Heart left ventricle (tissue), 16 donors: ENCODE data around the gene IPP. TPM values are rescaled to one million over a fixed set of nuclear protein-coding genes. Genes with fewer than 3 reads are reported as not detected.
"Not testable (repeated sequence)": the region's sequence is repeated elsewhere in the genome, so short reads cannot be mapped to it uniquely, and the experiment has no call there.

Source experiments
- ATAC-seq, 4 donors: fragments of 200-7000 bp; cut with Tn5 transposase; one replicate each; pipeline ENCODE4 v1.9.1; 2020 to 2022; ENCODE audit warnings: moderate library complexity in 4 of 4, mild to moderate bottlenecking in 3 of 4, moderate number of reproducible peaks in 1 of 4
- DNase-seq, 5 donors: peaks; one replicate each; pipeline ENCODE4 v3.0.0-alpha.2; 2020
- H3K27ac ChIP-seq, 12 donors: fragments of 200-600 bp; sonication (generic) in 4 of 12; one replicate each; pipeline versions ENCODE4 v1.5.0 to v1.8.0; 2016 to 2022; ENCODE audit warnings: mild to moderate bottlenecking in 2 of 12
- H3K27me3 ChIP-seq, 9 donors: fragments of 200-600 bp; sonication (generic) in 2 of 9; one replicate each; pipeline versions ENCODE4 v1.5.1 to v1.8.0; 2016 to 2022; ENCODE audit warnings: mild to moderate bottlenecking in 3 of 9
- H3K36me3 ChIP-seq, 9 donors: fragments of 200-600 bp; sonication (generic) in 2 of 9; one replicate each; pipeline versions ENCODE4 v1.5.0 to v1.8.0; 2018 to 2022; ENCODE audit warnings: mild to moderate bottlenecking in 2 of 9
- H3K4me1 ChIP-seq, 12 donors: fragments of 200-600 bp; sonication (generic) in 4 of 12; one replicate each; pipeline versions ENCODE4 v1.5.0 to v1.8.0; 2016 to 2022; ENCODE audit warnings: mild to moderate bottlenecking in 3 of 12
- H3K4me3 ChIP-seq, 12 donors: fragments of 200-600 bp; sonication (generic) in 4 of 12; one replicate each; pipeline versions ENCODE4 v1.5.0 to v1.8.0; 2017 to 2022; ENCODE audit warnings: mild to moderate bottlenecking in 9 of 12, moderate library complexity in 4 of 12
- H3K9me3 ChIP-seq, 12 donors: fragments of 200-600 bp; sonication (generic) in 4 of 12; one replicate each; pipeline versions ENCODE4 v1.5.0 to v1.8.0; 2016 to 2022; ENCODE audit warnings: mild to moderate bottlenecking in 1 of 12
- POLR2A ChIP-seq, 2 donors: fragments of 450-650 bp; IDR thresholded peaks; one replicate each; pipeline ENCODE4 v1.6.1; 2017; ENCODE audit warnings: antibody characterized with exemption in 2 of 2, mild to moderate bottlenecking in 2 of 2, moderate library complexity in 2 of 2
- WGBS, 4 donors: extraction: QIAGEN DNeasy Blood & Tissue Kit in 2 of 4; methylation state at CpG; one replicate each; pipeline versions ENCODE4 v1.1.5 to v1.1.7; 2013 to 2018; 5-methylcytosine and 5-hydroxymethylcytosine counted together
- intact Hi-C, 10 donors: fragments of 100-400 bp; cut with DNase I; formaldehyde crosslinking; loops; one replicate each; pipeline versions ENCODE4 v1.11.1 to v1.14.2; 2022
- polyA plus RNA-seq, 2 donors: library from polyadenylated mRNA; stranded (reverse); fragments of 200-250 nt; gene quantifications; one replicate each; pipeline ENCODE4 v1.2.3, GENCODE V29; 2013
- total RNA-seq, 9 donors: library from RNA; depleted of rRNA in 2 of 9; stranded (reverse); fragments of >200 nt in 2 of 9; fragmentation: NEBNext Ultra II Directional in 3 of 9; extraction: Animal tissue kit (Norgen Biotek cat#: 25700) in 3 of 9; gene quantifications; one replicate each; pipeline versions ENCODE4 v1.1.0 to v1.2.4, GENCODE V29; 2016 to 2023
- TF ChIP-seq, protein P1 (sequence below), 12 donors: fragments of 200-600 bp; sonication (generic) in 4 of 12; IDR thresholded peaks; one replicate each; pipeline versions ENCODE4 v1.5.0 to v1.8.0; 2018 to 2022; ENCODE audit warnings: antibody characterized with exemption in 12 of 12, mild to moderate bottlenecking in 5 of 12
- donor health status: ischemic (EF 13 %, LVEDD 7.1; RV severe dilation, severe dysfunction).
- donor health status: healthy with polysubstance abuse.
- donor health status: DM: no; HTN: yes; CAD: no.
- donor health status: DM: no; HTN: no; CAD: no.
- donor health status: ischemic (EF 25% LVEDD 6.9; RV normal size, moderate dysfunction).
- donor health status: ischemic (EF 25% LVEDD 5.7; RV mildly dilated, moderate dysfunction).
- donor health status: healthy.
- donor health status: DM: yes; HTN: yes; CAD: no.
- donor health status: ischemic (EF 35%, LVEDD 5.7; RV mildly dilated, moderate dysfunction).
- donor health status: nonischemic (EF 11% LVEDD 7.7; RV severe dilation, severe dysfunction).
- donor health status: DM: yes; HTN: yes; CAD: no.
- donor health status: PGD.
- donor health status: ischemic (EF 29% LVEDD 5.4; RV normal size, mild dysfunction).
- donor health status: nonischemic (EF 23%, LVEDD 6.1; RV moderate dilation, normal function).

IPP gene
- total and polyA plus RNA-seq, 11 donors = 3.6 to 24.7 (median 9.9) TPM

DNA sequence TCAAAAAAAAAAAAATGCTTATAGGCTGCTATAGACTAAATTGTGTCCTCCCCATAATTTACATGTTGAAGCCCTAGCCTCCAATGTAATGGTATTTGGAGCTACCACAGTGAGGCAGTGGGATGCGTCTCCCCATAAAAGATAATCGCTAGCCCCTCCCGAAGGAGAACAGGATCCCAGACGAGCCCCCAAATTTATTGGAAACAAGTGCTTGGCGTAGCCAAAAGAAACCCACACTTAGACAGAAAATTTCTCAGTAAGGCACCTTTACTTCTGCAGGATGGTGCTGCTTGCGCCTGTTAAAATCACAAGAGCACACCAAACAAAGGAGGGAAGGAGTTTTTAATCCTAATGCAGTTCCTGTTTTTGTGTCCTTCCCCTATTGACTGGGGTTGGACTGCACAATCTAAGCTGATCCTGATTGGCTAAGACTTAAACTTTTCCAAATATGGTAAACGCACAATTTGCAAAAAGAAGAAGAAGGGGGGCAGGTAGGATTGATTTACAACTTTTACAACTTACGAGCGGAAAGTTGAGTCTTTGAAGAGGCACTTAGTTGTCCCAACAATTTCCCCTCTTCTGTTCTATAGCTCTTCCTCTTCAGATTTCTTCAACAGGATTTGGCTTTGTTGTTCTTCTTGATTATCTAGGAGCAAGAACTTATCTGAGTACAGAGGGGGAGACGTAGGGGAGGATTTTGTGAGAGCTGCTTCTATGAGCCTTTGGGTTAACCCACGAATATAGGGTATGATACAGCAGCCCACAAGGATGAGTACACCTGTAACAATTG lies 3.0 kb upstream of the IPP start:
- Histone ChIP-seq H3K4me3 (no peak overlapping the region), H3K9me3 (peaks cover 0 to 10% (median 2%) of the 10 kb centered on the region in 12 donors), H3K4me1 (peaks cover 0 to 17% (median 9%) of the 10 kb centered on the region in 12 donors), H3K27me3 (no peaks in the 10 kb centered on the region), H3K36me3 (no peaks in the 10 kb centered on the region), H3K27ac (no peak overlapping the region)
- TF ChIP-seq, protein P1, sequence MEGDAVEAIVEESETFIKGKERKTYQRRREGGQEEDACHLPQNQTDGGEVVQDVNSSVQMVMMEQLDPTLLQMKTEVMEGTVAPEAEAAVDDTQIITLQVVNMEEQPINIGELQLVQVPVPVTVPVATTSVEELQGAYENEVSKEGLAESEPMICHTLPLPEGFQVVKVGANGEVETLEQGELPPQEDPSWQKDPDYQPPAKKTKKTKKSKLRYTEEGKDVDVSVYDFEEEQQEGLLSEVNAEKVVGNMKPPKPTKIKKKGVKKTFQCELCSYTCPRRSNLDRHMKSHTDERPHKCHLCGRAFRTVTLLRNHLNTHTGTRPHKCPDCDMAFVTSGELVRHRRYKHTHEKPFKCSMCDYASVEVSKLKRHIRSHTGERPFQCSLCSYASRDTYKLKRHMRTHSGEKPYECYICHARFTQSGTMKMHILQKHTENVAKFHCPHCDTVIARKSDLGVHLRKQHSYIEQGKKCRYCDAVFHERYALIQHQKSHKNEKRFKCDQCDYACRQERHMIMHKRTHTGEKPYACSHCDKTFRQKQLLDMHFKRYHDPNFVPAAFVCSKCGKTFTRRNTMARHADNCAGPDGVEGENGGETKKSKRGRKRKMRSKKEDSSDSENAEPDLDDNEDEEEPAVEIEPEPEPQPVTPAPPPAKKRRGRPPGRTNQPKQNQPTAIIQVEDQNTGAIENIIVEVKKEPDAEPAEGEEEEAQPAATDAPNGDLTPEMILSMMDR (IDR thresholded peaks at IDR 0.05) = no peak
- no peak for TF ChIP-seq POLR2A (IDR thresholded peaks at IDR 0.05)
- 91 to 94% (median 93%) methylated on average over 11 of the region's 11 CpGs for WGBS, 4 donors
- intact Hi-C loops = loop anchor here in 7 of 10 donors (5.0 to 10.0 kb wide), 4 partner anchors 49 to 121 kb away; partner anchors contain the start of genes MAST2 (in 6 of the 7), GPBP1L1 (in 2 of the 7) and TMEM69 (in 2 of the 7)
- DNase-seq = no peak
- no peak for ATAC-seq

DNA sequence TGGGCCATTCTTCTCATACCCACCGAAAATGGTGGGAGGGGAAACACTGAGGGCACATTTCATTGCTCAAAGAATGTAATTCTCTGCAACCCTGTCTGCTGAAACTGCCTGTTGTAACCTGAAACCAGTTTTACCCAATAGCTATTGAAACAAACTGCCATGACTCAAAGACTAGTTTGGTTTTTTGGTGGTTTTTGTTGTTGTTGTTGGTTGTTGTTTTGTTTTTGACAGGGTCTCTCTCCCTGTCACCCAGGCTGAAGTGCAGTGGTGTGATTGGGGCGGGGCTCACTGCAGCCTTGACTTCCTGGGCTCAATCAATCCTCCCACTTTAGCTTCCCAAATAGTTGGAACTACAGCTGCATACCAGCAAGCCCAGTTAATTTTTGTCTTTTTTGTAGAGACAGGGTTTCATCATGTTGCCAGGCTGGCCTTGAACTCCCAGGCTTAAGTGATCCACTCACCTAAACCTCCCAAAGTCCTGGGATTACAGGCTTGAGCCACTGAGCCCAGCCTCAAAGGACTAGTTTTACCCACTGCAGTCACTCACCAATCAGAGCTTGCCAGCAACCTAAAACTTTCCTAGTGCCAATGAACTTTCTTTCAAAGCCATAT lies 2.1 kb upstream of the IPP start:
- no peaks in the 10 kb centered on the region for H3K36me3 ChIP-seq
- intact Hi-C loops = loop anchor here in 7 of 10 donors (5.0 to 10.0 kb wide), 4 partner anchors 50 to 122 kb away; partner anchors contain the start of genes MAST2 (in 6 of the 7), GPBP1L1 (in 2 of the 7) and TMEM69 (in 2 of the 7)
- H3K9me3 ChIP-seq = peaks cover 0 to 10% (median 2%) of the 10 kb centered on the region in 12 donors
- no peak for DNase-seq
- TF ChIP-seq POLR2A (IDR thresholded peaks at IDR 0.05) = no peak
- TF ChIP-seq, protein P1 (IDR thresholded peaks at IDR 0.05) = no peak
- no peak overlapping the region for H3K27ac ChIP-seq
- no peaks in the 10 kb centered on the region for H3K27me3 ChIP-seq
- WGBS, 4 donors = 89 to 94% (median 91%) methylated on average over 2 of the region's 2 CpGs
- peaks cover 0 to 17% (median 9%) of the 10 kb centered on the region in 12 donors for H3K4me1 ChIP-seq
- no peak overlapping the region for H3K4me3 ChIP-seq
- no peak for ATAC-seq

DNA sequence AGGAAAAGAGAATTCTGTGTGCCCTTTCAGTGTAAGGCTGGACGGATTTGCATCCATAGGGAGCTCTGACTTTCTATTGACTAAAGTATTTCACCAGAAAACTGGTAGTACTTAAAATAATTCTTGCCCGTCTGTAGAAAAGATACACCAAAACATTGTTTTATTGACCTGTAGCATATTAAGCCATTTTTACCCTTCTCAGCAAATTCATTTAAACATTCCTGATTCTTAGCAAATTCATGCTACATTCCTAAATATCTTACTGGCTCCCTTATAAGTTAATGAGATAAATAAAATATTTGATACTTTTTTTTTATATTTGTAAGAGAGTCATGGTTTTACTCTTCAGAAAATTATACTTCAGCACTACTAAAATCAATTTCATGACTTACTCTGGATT lies 1.6 kb upstream of the IPP start:
- intact Hi-C loops = loop anchor here in 7 of 10 donors (5.0 to 10.0 kb wide), 4 partner anchors 50 to 123 kb away; partner anchors contain the start of genes MAST2 (in 6 of the 7), GPBP1L1 (in 2 of the 7) and TMEM69 (in 2 of the 7)
- no peak overlapping the region for H3K27ac ChIP-seq

DNA sequence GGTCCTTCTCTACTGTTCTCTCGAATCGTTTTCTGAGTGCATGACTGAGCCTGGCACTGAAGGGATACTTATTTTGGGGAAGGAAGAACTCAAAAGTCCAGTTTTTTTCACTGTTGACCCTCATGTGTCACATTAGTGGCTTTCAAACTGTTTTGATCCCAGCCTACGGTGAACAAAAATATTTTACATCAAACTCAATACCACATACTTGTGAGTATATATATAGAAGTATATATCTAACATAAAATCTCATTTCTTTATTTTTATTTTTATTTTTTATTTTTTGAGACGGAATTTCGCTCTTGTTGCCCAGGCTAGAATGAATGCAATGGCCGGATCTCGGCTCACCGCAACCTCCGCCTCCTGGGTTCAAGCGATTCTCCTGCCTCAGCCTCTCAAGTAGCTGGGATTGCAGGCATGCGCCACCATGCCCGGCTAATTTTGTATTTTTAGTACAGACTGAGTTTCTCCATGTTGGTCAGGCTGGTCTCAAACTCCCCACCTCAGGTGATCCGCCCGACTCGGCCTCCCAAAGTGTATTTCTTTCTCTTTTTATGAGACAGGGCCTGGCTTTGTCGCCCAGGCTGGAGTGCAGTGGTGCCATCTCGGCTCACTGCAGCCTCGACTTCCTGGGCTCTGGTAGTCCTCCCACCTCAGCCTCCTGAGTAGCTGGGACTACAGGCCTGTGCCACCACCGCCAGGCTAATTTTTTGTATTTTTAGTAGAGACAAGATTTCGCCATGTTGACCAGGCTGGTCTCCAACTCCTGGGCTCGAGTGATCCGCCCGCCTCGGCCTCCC lies 786 bp upstream of the IPP start:
- WGBS, 4 donors = 84 to 88% (median 85%) methylated on average over 23 to 24 of the region's 24 CpGs
- H3K4me3 ChIP-seq = peak overlapping the region; percentile 56 to 78 (median 66)
- H3K27ac ChIP-seq = peak overlapping the region; percentile 87 to 100 (median 96)
- H3K27me3 ChIP-seq, H3K36me3 ChIP-seq, H3K9me3 ChIP-seq, ATAC-seq: not testable (repeated sequence)
- intact Hi-C loops = loop anchor here in 8 of 10 donors (2.0 to 10.0 kb wide), 5 partner anchors 51 to 124 kb away; partner anchors contain the start of genes MAST2 (in 7 of the 8), GPBP1L1 (in 2 of the 8) and TMEM69 (in 2 of the 8)
- DNase-seq = peak in 1 of 5 donors; percentile 22
- H3K4me1 ChIP-seq = peaks cover 0 to 19% (median 9%) of the 10 kb centered on the region in 12 donors

More for the DNA sequence above, 1.6 kb upstream of the IPP start:
- Histone ChIP-seq H3K27me3 (no peaks in the 10 kb centered on the region), H3K4me1 (peaks cover 0 to 17% (median 9%) of the 10 kb centered on the region in 12 donors), H3K36me3 (no peaks in the 10 kb centered on the region), H3K4me3 (no peak overlapping the region), H3K9me3 (peaks cover 0 to 10% (median 2%) of the 10 kb centered on the region in 12 donors)
- TF ChIP-seq POLR2A (IDR thresholded peaks at IDR 0.05) = no peak
- TF ChIP-seq, protein P1 (IDR thresholded peaks at IDR 0.05) = no peak
- DNase-seq (no peak), ATAC-seq (no peak)
- WGBS, 4 donors = 93 to 97% (median 94%) methylated on average over 2 of the region's 2 CpGs
